Panc1 (cell line): Measurements from ENCODE around the gene KIF2A. TPM values are rescaled to one million over a fixed set of nuclear protein-coding genes. Genes with fewer than 3 reads are reported as not detected.

ENCODE experiments used
- ATAC-seq: fragments of 200-7000 bp; cut with Tn5 transposase; 2 replicates; pipeline ENCODE4 v1.9.1; 2020; ENCODE audit warnings: mild to moderate bottlenecking, moderate library complexity
- BruUV-seq: library from RNA; stranded (reverse); fragments of 400-500 nt; replicated peaks from 2 replicates; lab custom pipeline; 2021; lab: Mats Ljungman, UMichigan
- CTCF ChIA-PET: fragments of 300-600 bp; sonication (Branson Sonifier 250); formaldehyde crosslinking; loops from one replicate; lab custom pipeline; 2022; ENCODE audit warnings: antibody characterized with exemption; lab: Charles Lee
- POLR2A ChIA-PET: fragments of 300-600 bp; sonication (Branson Sonifier 250); formaldehyde crosslinking; loops from one replicate; lab custom pipeline; 2022; ENCODE audit warnings: antibody characterized with exemption; lab: Charles Lee
- DNase-seq: peaks from one replicate; pipeline ENCODE4 v3.0.0-alpha.2; 2010; ENCODE audit warnings: low read depth, low spot score
- H3K27ac ChIP-seq: 2 replicates; pipeline ENCODE4 v1.5.1; 2011; ENCODE audit warnings: mild to moderate bottlenecking, low read length, inconsistent platforms
- H3K27me3 ChIP-seq: fragments of 200-500 bp; sonication (Bioruptor generic); 2 replicates; pipeline ENCODE4 v1.6.0; 2014; ENCODE audit warnings: low read length, inconsistent platforms; ENCODE audit not compliant: control insufficient read depth, insufficient read depth
- H3K36me3 ChIP-seq: fragments of 200-500 bp; sonication (Bioruptor generic); 2 replicates; pipeline ENCODE4 v1.5.1; 2014; ENCODE audit warnings: inconsistent platforms, mild to moderate bottlenecking, low read length, moderate library complexity; ENCODE audit not compliant: control insufficient read depth, insufficient read depth
- H3K4me1 ChIP-seq: 2 replicates; pipeline ENCODE4 v1.5.1; 2011; ENCODE audit warnings: inconsistent platforms, mild to moderate bottlenecking, low read length, moderate library complexity; ENCODE audit not compliant: control insufficient read depth, insufficient read depth
- H3K4me3 ChIP-seq, 2 experiments: 2 replicates each; pipeline ENCODE4 v1.5.1; 2011 to 2012; ENCODE audit warnings: low read depth in 2 of 2, low read length in 2 of 2, mild to moderate bottlenecking in 2 of 2, inconsistent platforms in 1 of 2, moderate library complexity in 1 of 2
- H3K9me3 ChIP-seq: fragments of 200-500 bp; sonication (Bioruptor generic); 2 replicates; pipeline ENCODE4 v1.5.1; 2014; ENCODE audit warnings: low read depth, mild to moderate bottlenecking, inconsistent platforms, low read length, moderate library complexity; ENCODE audit not compliant: control insufficient read depth, insufficient read depth
- POLR2AphosphoS5 ChIP-seq: IDR thresholded peaks from 2 replicates; pipeline ENCODE4 v1.6.1; 2012; ENCODE audit warnings: mild to moderate bottlenecking, low read depth, low read length, moderate library complexity
- SIN3A ChIP-seq: IDR thresholded peaks from 2 replicates; pipeline ENCODE4 v1.6.1; 2012; ENCODE audit warnings: low read depth, mild to moderate bottlenecking, low read length, moderate library complexity, borderline replicate concordance; ENCODE audit not compliant: insufficient read depth
- TCF7L2 ChIP-seq: IDR thresholded peaks from 2 replicates; pipeline ENCODE4 v1.6.1; 2011; ENCODE audit warnings: mild to moderate bottlenecking, low read depth, low read length, inconsistent platforms
- in situ Hi-C: cut with HindIII; loops from 2 replicates; pipeline ENCODE4 v1.10.0; 2016; ENCODE audit warnings: low sequenced_read_pairs, low pct_unique_long_range_greater_than_20kb
- intact Hi-C: fragments of 100-400 bp; cut with micrococcal nuclease; formaldehyde crosslinking; loops from one replicate; pipeline ENCODE4 v1.10.0; 2022; ENCODE audit not compliant: unreplicated experiment
- total RNA-seq: library from RNA; stranded (reverse); gene quantifications from one replicate; pipeline ENCODE4 v1.2.1, GENCODE V29; 2021; ENCODE audit not compliant: unreplicated experiment
- TF ChIP-seq, protein P1 (sequence below): fragments of 450-650 bp; IDR thresholded peaks from 2 replicates; pipeline ENCODE4 v1.5.1; 2017; ENCODE audit warnings: mild to moderate bottlenecking
- TF ChIP-seq, protein P2 (sequence below), 2 experiments: IDR thresholded peaks; 2 replicates each; pipeline ENCODE4 v1.6.1; 2011 to 2012; ENCODE audit warnings: low read depth in 2 of 2, control low read depth in 1 of 2, low read length in 1 of 2, mild to moderate bottlenecking in 1 of 2, moderate library complexity in 1 of 2; ENCODE audit not compliant: insufficient read depth in 1 of 2

Gene KIF2A
- total RNA-seq, 1 experiment from 2014 or later = 58.9 TPM

DNA sequence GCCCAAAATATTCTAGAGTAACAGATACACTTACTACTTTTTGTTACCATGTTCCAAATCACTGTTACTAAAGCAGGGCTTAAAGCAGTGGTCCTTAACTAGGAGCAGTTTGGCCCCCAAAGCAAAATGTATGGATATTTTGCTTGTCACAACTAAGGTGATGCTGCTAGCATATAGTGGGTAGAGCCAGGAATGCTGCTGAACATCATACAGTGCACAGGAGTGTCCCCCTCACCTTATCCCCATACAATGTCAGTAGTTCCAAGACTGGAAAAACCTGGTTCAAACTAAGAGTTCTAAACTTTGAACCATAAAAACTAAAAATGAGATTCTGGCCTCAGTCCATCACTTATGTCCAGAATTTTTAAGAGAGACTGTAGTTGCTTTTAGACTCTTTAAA is 69.6 kb downstream of the KIF2A start:
- no TSS peak for BruUV-seq
- Histone ChIP-seq H3K27ac (no peak overlapping the region), H3K4me3 (no peak overlapping the region), H3K4me1 (no peaks in the 10 kb centered on the region), H3K9me3 (no peaks in the 10 kb centered on the region), H3K36me3 (peaks cover 22% of the 10 kb centered on the region), H3K27me3 (no peaks in the 10 kb centered on the region)
- TF ChIP-seq POLR2AphosphoS5 = no peak
- TF ChIP-seq, protein P1, sequence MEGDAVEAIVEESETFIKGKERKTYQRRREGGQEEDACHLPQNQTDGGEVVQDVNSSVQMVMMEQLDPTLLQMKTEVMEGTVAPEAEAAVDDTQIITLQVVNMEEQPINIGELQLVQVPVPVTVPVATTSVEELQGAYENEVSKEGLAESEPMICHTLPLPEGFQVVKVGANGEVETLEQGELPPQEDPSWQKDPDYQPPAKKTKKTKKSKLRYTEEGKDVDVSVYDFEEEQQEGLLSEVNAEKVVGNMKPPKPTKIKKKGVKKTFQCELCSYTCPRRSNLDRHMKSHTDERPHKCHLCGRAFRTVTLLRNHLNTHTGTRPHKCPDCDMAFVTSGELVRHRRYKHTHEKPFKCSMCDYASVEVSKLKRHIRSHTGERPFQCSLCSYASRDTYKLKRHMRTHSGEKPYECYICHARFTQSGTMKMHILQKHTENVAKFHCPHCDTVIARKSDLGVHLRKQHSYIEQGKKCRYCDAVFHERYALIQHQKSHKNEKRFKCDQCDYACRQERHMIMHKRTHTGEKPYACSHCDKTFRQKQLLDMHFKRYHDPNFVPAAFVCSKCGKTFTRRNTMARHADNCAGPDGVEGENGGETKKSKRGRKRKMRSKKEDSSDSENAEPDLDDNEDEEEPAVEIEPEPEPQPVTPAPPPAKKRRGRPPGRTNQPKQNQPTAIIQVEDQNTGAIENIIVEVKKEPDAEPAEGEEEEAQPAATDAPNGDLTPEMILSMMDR = no peak
- TF ChIP-seq SIN3A = no peak
- TF ChIP-seq, protein P2, sequence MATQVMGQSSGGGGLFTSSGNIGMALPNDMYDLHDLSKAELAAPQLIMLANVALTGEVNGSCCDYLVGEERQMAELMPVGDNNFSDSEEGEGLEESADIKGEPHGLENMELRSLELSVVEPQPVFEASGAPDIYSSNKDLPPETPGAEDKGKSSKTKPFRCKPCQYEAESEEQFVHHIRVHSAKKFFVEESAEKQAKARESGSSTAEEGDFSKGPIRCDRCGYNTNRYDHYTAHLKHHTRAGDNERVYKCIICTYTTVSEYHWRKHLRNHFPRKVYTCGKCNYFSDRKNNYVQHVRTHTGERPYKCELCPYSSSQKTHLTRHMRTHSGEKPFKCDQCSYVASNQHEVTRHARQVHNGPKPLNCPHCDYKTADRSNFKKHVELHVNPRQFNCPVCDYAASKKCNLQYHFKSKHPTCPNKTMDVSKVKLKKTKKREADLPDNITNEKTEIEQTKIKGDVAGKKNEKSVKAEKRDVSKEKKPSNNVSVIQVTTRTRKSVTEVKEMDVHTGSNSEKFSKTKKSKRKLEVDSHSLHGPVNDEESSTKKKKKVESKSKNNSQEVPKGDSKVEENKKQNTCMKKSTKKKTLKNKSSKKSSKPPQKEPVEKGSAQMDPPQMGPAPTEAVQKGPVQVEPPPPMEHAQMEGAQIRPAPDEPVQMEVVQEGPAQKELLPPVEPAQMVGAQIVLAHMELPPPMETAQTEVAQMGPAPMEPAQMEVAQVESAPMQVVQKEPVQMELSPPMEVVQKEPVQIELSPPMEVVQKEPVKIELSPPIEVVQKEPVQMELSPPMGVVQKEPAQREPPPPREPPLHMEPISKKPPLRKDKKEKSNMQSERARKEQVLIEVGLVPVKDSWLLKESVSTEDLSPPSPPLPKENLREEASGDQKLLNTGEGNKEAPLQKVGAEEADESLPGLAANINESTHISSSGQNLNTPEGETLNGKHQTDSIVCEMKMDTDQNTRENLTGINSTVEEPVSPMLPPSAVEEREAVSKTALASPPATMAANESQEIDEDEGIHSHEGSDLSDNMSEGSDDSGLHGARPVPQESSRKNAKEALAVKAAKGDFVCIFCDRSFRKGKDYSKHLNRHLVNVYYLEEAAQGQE (IDR thresholded peaks at IDR 0.05; ENCODE audit: insufficient read depth in 1 of 2, low read depth in 2 of 2, low read length in 1 of 2) = no peak
- TF ChIP-seq TCF7L2 = no peak
- ChIA-PET CTCF (no interaction called here), POLR2A (no interaction called here)
- intact Hi-C loops (no loop called here), in situ Hi-C loops (no loop called here)
- no peak for DNase-seq
- ATAC-seq = no peak

DNA sequence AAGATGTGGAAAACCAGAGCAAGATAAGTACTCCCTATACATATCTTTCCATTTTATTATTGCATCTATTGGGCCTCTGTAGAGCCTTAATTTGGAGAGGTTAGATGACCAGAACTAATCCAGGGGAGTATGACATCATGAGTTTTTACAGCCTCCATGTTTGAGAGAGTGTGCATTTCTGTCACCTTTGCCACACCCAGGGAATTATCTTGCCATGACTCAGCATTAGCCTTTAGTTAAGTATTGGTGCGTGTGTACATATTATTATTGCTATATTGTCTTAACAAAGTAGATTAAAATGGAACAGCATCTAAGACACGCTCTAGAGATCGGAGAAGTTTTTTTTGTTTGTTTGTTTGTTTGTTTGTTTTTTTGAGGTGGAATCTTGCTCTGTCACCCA is 70.1 kb downstream of the KIF2A start:
- Histone ChIP-seq H3K27me3 (no peaks in the 10 kb centered on the region), H3K27ac (no peak overlapping the region), H3K36me3 (peaks cover 22% of the 10 kb centered on the region), H3K4me3 (no peak overlapping the region), H3K9me3 (no peaks in the 10 kb centered on the region), H3K4me1 (no peaks in the 10 kb centered on the region)
- BruUV-seq = no TSS peak
- TF ChIP-seq POLR2AphosphoS5 (no peak), SIN3A (no peak), TCF7L2 (no peak)
- TF ChIP-seq, protein P2 (IDR thresholded peaks at IDR 0.05; ENCODE audit: insufficient read depth in 1 of 2, low read depth in 2 of 2, low read length in 1 of 2) = no peak
- TF ChIP-seq, protein P1 = no peak
- ChIA-PET CTCF (no interaction called here), POLR2A (interaction anchor here (0.6 kb wide), 1 partner anchor 18 kb away, joined by 4 read pairs; no protein-coding TSS in a partner anchor)
- peak; percentile 71 for ATAC-seq
- intact Hi-C loops (no loop called here), in situ Hi-C loops (no loop called here)
- DNase-seq = peak; percentile 10
